Activated CD4-positive, alpha-beta memory T cell treated with anti-CD3 and anti-CD28 coated beads for 36 hours (primary cell): Measurements from ENCODE around the gene IQSEC3. TPM values are rescaled to one million over a fixed set of nuclear protein-coding genes. Genes with fewer than 3 reads are reported as not detected.

ENCODE experiments used
- CTCF ChIA-PET: fragments of 350-600 bp; sonication (Branson Sonifier 250); formaldehyde crosslinking; loops from one replicate; lab custom pipeline; 2021; ENCODE audit warnings: antibody characterized with exemption, inconsistent platforms; lab: Charles Lee
- POLR2A ChIA-PET: fragments of 350-600 bp; sonication (Branson Sonifier 250); formaldehyde crosslinking; loops from one replicate; lab custom pipeline; 2021; ENCODE audit warnings: antibody characterized with exemption; lab: Charles Lee
- DNase-seq: peaks from one replicate; pipeline ENCODE4 v3.0.0-alpha.2; 2020
- H3K27ac Mint-ChIP-seq: one replicate; pipeline ENCODE4 v1.8.0; 2021; ENCODE audit warnings: mixed read lengths
- H3K27me3 Mint-ChIP-seq: one replicate; pipeline ENCODE4 v1.8.0; 2021; ENCODE audit warnings: mixed read lengths
- H3K36me3 Mint-ChIP-seq: one replicate; pipeline ENCODE4 v1.8.0; 2021; ENCODE audit warnings: mixed read lengths
- H3K4me1 Mint-ChIP-seq: one replicate; pipeline ENCODE4 v1.8.0; 2021; ENCODE audit warnings: low read depth, mixed read lengths
- H3K4me3 Mint-ChIP-seq: one replicate; pipeline ENCODE4 v1.8.0; 2021; ENCODE audit warnings: mild to moderate bottlenecking, mixed read lengths
- H3K9me3 Mint-ChIP-seq: one replicate; pipeline ENCODE4 v1.8.0; 2021; ENCODE audit warnings: mixed read lengths
- intact Hi-C: fragments of 100-400 bp; cut with micrococcal nuclease; formaldehyde crosslinking; loops from one replicate; pipeline ENCODE4 v1.15.1; 2023
- total RNA-seq, 2 experiments: library from RNA; stranded (reverse); gene quantifications; one replicate each; pipeline ENCODE4 v1.2.3, GENCODE V29; 2021

IQSEC3 gene
- total RNA-seq, 2 experiments from 2014 or later, result 0.17 to 0.29 TPM

- Mint-ChIP-seq H3K27ac (no peak overlapping the region), H3K27me3 (peaks cover 4% of the 10 kb centered on the region), H3K4me1 (no peaks in the 10 kb centered on the region), H3K4me3 (no peak overlapping the region), H3K9me3 (no peaks in the 10 kb centered on the region), H3K36me3 (no peaks in the 10 kb centered on the region)
- ChIA-PET POLR2A (no interaction called here), CTCF (no interaction called here)
- no peak for DNase-seq
- intact Hi-C loops, result no loop called here
Measured at GRCh38 chr12:109872-110271, 43.3 kb downstream of the IQSEC3 start.

GRCh38 chr12:111699-112493 lies 45.3 kb downstream of the IQSEC3 start:
- intact Hi-C loops, result no loop called here
- ChIA-PET CTCF (no interaction called here), POLR2A (no interaction called here)
- no peak for DNase-seq
- H3K4me1 Mint-ChIP-seq, result no peaks in the 10 kb centered on the region
- no peaks in the 10 kb centered on the region for H3K36me3 Mint-ChIP-seq
- H3K27me3 Mint-ChIP-seq, result peaks cover 7% of the 10 kb centered on the region
- no peaks in the 10 kb centered on the region for H3K9me3 Mint-ChIP-seq
- no peak overlapping the region for H3K27ac Mint-ChIP-seq
- H3K4me3 Mint-ChIP-seq, result no peak overlapping the region

- POLR2A ChIA-PET, result no interaction called here
- no peaks in the 10 kb centered on the region for H3K4me1 Mint-ChIP-seq
- CTCF ChIA-PET, result no interaction called here
- no peak for DNase-seq
- H3K27me3 Mint-ChIP-seq, result peaks cover 10% of the 10 kb centered on the region
- no peak overlapping the region for H3K27ac Mint-ChIP-seq
- no peak overlapping the region for H3K4me3 Mint-ChIP-seq
- no peaks in the 10 kb centered on the region for H3K9me3 Mint-ChIP-seq
- no peaks in the 10 kb centered on the region for H3K36me3 Mint-ChIP-seq
- intact Hi-C loops, result no loop called here
Measured at GRCh38 chr12:113347-113746, 46.8 kb downstream of the IQSEC3 start.

DNA sequence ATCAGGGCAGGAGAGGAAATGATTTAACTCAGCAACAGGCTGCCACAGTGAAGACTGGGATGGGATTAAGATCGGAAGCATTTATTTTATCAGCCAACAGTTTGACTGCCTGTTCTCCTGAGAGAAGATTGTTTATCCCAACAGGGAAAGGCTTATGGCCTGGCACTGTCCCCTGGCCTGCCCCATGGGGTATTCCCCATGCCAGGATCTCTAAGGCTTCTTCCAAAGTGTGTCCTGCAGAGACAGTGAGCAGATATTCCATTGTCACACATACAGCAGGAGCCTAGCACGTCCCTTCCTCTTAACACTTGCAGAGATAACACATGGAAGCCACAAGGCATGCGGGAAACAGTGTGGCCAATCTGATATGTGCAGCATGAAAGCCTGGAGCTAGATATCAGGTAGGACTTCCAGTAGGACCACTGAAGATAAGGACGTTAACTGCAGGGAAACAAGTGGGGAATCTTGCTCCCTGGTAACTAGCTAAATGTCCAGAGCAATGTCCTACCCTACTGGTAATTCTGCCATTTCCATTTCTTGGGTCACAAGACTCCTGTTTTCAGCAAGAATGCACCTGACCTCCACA lies 48.2 kb downstream of the IQSEC3 start:
- ChIA-PET CTCF (no interaction called here), POLR2A (no interaction called here)
- no peaks in the 10 kb centered on the region for H3K36me3 Mint-ChIP-seq
- intact Hi-C loops, result no loop called here
- H3K4me3 Mint-ChIP-seq, result no peak overlapping the region
- DNase-seq, result no peak
- H3K9me3 Mint-ChIP-seq, result no peaks in the 10 kb centered on the region
- H3K4me1 Mint-ChIP-seq, result no peaks in the 10 kb centered on the region
- peaks cover 10% of the 10 kb centered on the region for H3K27me3 Mint-ChIP-seq
- H3K27ac Mint-ChIP-seq, result no peak overlapping the region

DNA sequence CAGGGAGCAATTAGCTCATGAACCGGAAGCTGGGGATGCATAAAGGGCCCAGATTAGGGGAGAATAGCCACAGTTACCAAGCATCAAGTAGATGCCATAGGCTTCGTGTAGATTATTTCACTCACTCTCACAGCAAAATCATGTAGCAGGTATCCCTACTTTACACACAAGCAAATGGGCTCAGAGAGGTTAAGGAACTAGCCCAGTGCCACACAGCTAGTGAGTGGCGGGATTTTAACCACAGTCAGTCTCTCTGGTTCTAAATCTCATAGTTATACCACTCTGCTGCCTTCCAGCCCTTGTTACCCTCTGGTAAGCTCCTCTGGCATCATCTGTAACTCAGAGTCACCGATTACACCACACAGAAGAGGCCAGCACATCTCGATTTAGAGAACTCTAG lies 49.0 kb downstream of the IQSEC3 start:
- H3K4me3 Mint-ChIP-seq, result no peak overlapping the region
- no peaks in the 10 kb centered on the region for H3K4me1 Mint-ChIP-seq
- H3K36me3 Mint-ChIP-seq, result no peaks in the 10 kb centered on the region
- no peak overlapping the region for H3K27ac Mint-ChIP-seq
- ChIA-PET CTCF (no interaction called here), POLR2A (no interaction called here)
- H3K9me3 Mint-ChIP-seq, result no peaks in the 10 kb centered on the region
- peaks cover 15% of the 10 kb centered on the region for H3K27me3 Mint-ChIP-seq
- DNase-seq, result no peak
- intact Hi-C loops, result no loop called here

DNA sequence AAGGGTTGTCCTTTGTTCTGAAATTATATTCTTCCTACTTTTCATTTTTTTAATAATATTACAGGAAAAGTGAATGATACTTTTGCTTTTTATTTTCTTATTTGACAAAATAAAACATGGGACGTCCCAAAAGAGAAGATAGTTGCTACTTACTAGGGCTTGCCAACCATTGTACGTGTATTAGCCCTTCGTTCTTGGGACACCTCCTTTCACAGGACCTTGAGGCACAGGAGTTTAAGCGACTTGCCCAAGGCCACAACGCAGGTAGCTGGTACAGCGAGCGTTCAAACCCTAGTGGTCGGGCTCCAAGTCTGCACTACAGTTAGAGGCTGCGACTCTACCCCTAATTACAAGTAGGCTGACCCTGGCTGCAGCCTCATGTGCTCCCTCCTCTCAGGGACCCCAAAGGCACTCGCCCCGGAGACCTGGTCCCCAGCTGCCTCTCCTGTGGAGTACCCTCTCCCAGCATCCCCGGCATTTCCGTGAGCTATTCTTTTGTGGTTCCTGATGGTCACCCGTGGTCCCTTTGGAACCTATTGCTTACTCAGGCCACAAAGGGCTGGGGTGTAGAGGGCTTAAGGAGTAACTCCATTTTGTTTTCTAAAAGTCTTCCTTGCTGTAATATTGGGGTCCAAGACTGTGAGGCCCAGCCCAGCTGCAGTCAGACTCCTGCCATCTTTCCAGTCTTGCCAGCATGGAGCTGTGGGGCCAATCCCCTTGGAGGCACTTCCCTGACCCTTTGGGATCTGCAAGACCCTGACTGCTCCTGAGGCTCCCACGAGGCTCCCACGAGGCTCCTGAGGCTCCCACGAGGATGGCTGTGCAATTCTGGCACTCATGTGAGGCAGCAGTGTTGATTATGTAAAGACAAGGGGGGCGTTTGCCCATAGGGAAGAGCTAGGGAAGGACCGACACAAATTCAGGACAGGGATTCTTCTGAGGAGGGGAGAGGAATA lies 49.7 kb downstream of the IQSEC3 start:
- Mint-ChIP-seq H3K9me3 (no peaks in the 10 kb centered on the region), H3K4me1 (no peaks in the 10 kb centered on the region), H3K4me3 (no peak overlapping the region), H3K27me3 (peaks cover 15% of the 10 kb centered on the region), H3K27ac (no peak overlapping the region), H3K36me3 (no peaks in the 10 kb centered on the region)
- CTCF ChIA-PET, result no interaction called here
- POLR2A ChIA-PET, result no interaction called here
- DNase-seq, result no peak
- intact Hi-C loops, result no loop called here

DNA sequence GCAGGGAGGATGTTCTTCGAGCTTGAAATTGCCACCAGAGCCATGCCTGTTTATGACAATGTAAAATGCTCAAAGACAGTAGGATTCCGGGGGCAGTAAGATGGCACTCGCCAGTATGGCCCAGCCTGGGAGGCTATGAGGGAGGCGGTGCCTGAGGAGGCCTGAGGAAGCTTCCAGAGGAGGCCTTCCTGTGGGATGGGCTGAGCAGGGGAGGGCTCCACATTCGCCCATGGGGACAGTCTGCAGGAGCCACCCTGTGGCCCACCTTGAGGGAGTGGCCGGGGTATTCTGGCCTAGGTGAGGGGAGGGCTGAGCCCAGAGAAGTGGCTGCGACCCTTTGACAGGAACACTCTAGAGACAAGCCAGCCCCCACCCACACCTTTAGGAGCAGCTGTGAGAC lies 50.7 kb downstream of the IQSEC3 start:
- DNase-seq, result no peak
- H3K4me3 Mint-ChIP-seq, result no peak overlapping the region
- no peak overlapping the region for H3K27ac Mint-ChIP-seq
- ChIA-PET CTCF (no interaction called here), POLR2A (no interaction called here)
- H3K27me3 Mint-ChIP-seq, result peaks cover 15% of the 10 kb centered on the region
- no peaks in the 10 kb centered on the region for H3K9me3 Mint-ChIP-seq
- intact Hi-C loops, result no loop called here
- no peaks in the 10 kb centered on the region for H3K36me3 Mint-ChIP-seq
- no peaks in the 10 kb centered on the region for H3K4me1 Mint-ChIP-seq

- intact Hi-C loops, result no loop called here
- no peak for DNase-seq
- ChIA-PET POLR2A (no interaction called here), CTCF (no interaction called here)
- Mint-ChIP-seq H3K4me1 (no peaks in the 10 kb centered on the region), H3K4me3 (no peak overlapping the region), H3K27ac (no peak overlapping the region), H3K9me3 (no peaks in the 10 kb centered on the region), H3K27me3 (peaks cover 17% of the 10 kb centered on the region), H3K36me3 (no peaks in the 10 kb centered on the region)
Measured at GRCh38 chr12:117816-118345, 51.3 kb downstream of the IQSEC3 start.

- Mint-ChIP-seq H3K36me3 (no peaks in the 10 kb centered on the region), H3K9me3 (no peaks in the 10 kb centered on the region), H3K4me1 (no peaks in the 10 kb centered on the region), H3K4me3 (no peak overlapping the region), H3K27me3 (peaks cover 17% of the 10 kb centered on the region), H3K27ac (no peak overlapping the region)
- ChIA-PET POLR2A (no interaction called here), CTCF (no interaction called here)
- intact Hi-C loops, result no loop called here
- DNase-seq, result no peak
Measured at GRCh38 chr12:118591-118990, 52.0 kb downstream of the IQSEC3 start.

DNA sequence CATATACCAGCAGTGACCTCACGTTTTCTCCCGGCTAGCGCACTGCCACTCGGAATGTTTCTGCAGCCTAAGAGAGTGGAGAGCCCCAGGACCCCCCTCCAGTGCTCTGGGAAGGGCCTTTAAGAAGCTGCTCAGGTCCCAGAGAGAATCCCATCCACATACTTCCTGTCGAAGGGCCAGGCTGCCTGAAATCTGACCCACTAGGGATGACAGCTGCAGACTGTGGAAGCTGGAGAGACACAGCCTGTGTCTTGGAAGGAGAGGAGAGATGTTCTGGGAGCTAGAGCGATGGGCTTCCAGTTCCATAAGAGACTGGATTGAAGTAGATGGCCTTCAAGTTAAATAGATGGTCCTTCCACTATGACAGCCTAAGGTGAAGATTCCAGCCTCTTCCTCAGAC lies 54.4 kb downstream of the IQSEC3 start:
- DNase-seq, result no peak
- Mint-ChIP-seq H3K36me3 (no peaks in the 10 kb centered on the region), H3K4me1 (no peaks in the 10 kb centered on the region), H3K27me3 (peaks cover 14% of the 10 kb centered on the region), H3K4me3 (no peak overlapping the region), H3K9me3 (no peaks in the 10 kb centered on the region), H3K27ac (no peak overlapping the region)
- intact Hi-C loops, result no loop called here
- ChIA-PET CTCF (no interaction called here), POLR2A (no interaction called here)

DNA sequence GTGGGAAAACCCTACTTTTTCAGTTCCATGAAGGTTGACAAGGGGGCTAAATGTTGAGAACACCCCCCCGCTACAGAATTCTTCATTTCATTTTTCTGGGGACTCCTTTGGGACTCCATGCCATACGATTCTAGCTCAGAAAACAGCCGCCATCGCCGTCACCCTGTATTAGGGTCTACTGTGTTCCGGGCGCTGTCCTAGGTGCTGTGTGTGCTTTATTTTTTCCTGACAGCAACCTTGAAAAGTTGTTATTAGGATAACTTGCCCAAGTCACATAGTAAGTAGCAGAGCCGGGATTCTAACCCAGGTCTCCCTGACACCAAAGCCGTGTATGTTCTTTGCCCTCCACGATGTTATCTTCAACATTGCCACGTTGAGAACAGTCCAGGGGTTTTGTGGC lies 55.1 kb downstream of the IQSEC3 start:
- H3K27me3 Mint-ChIP-seq, result peaks cover 11% of the 10 kb centered on the region
- no peaks in the 10 kb centered on the region for H3K36me3 Mint-ChIP-seq
- ChIA-PET CTCF (interaction anchor here (1.4 kb wide), 1 partner anchor 32 kb away, joined by 4 read pairs; no protein-coding TSS in a partner anchor), POLR2A (no interaction called here)
- intact Hi-C loops, result no loop called here
- DNase-seq, result no peak
- H3K9me3 Mint-ChIP-seq, result no peaks in the 10 kb centered on the region
- H3K27ac Mint-ChIP-seq, result no peak overlapping the region
- H3K4me3 Mint-ChIP-seq, result no peak overlapping the region
- no peaks in the 10 kb centered on the region for H3K4me1 Mint-ChIP-seq

GRCh38 chr12:125075-125474 lies 58.5 kb downstream of the IQSEC3 start:
- H3K27me3 Mint-ChIP-seq, result peaks cover 10% of the 10 kb centered on the region
- no peak for DNase-seq
- no peaks in the 10 kb centered on the region for H3K4me1 Mint-ChIP-seq
- POLR2A ChIA-PET, result no interaction called here
- no peak overlapping the region for H3K4me3 Mint-ChIP-seq
- H3K9me3 Mint-ChIP-seq, result no peaks in the 10 kb centered on the region
- H3K27ac Mint-ChIP-seq, result no peak overlapping the region
- intact Hi-C loops, result no loop called here
- CTCF ChIA-PET, result interaction anchor here (0.5 kb wide), 1 partner anchor 383 kb away, joined by 3 read pairs; no protein-coding TSS in a partner anchor
- H3K36me3 Mint-ChIP-seq, result no peaks in the 10 kb centered on the region
